Uterus (tissue), 2 donors: ENCODE data around the gene TOP3B.

Experiments
- CTCF ChIP-seq, 4 experiments: fragments of 200-600 bp in 2 of 4; fragments of 450-650 bp in 2 of 4; sonication (generic) in 2 of 4; IDR thresholded peaks; one replicate each; pipeline ENCODE4 v1.5.1; 2016 to 2019; ENCODE audit warnings: antibody characterized with exemption in 4 of 4, mild to moderate bottlenecking in 2 of 4, moderate library complexity in 1 of 4
- POLR2A ChIP-seq, 2 donors: fragments of 450-650 bp; IDR thresholded peaks; one replicate each; pipeline ENCODE4 v1.6.1; 2016; ENCODE audit warnings: antibody characterized with exemption in 2 of 2, mild to moderate bottlenecking in 1 of 2, moderate library complexity in 1 of 2

GRCh38 chr22:21966643-21967516 is 15.7 kb downstream of the TOP3B start:
- TF ChIP-seq CTCF (IDR thresholded peaks at IDR 0.05) (no peak), POLR2A (IDR thresholded peaks at IDR 0.05) (no peak)
